Stomach smooth muscle (tissue), 2 donors: ENCODE data around the gene ABCD1.

Experiments used
- H3K27ac ChIP-seq: one replicate; pipeline ENCODE4 v1.7.0; 2013; ENCODE audit warnings: mild to moderate bottlenecking, low read length, inconsistent platforms
- H3K27me3 ChIP-seq, 2 donors: one replicate each; pipeline ENCODE4 v1.7.0; 2013; ENCODE audit warnings: low read length in 2 of 2; ENCODE audit not compliant: insufficient read depth in 2 of 2, control insufficient read depth in 1 of 2
- H3K36me3 ChIP-seq, 2 donors: one replicate each; pipeline ENCODE4 v1.7.0; 2013; ENCODE audit warnings: low read length in 2 of 2; ENCODE audit not compliant: control insufficient read depth in 2 of 2, insufficient read depth in 2 of 2
- H3K4me1 ChIP-seq: one replicate; pipeline ENCODE4 v1.7.0; 2013; ENCODE audit warnings: low read length; ENCODE audit not compliant: control insufficient read depth, insufficient read depth
- H3K4me3 ChIP-seq, 2 donors: one replicate each; pipeline ENCODE4 v1.7.0; 2013; ENCODE audit warnings: low read length in 2 of 2
- H3K9ac ChIP-seq, 2 donors: one replicate each; pipeline ENCODE4 v1.7.0; 2013; ENCODE audit warnings: low read length in 2 of 2, mild to moderate bottlenecking in 1 of 2
- H3K9me3 ChIP-seq, 2 donors: one replicate each; pipeline ENCODE4 v1.7.0; 2013; ENCODE audit warnings: low read length in 2 of 2; ENCODE audit not compliant: control insufficient read depth in 2 of 2
- donor health status: healthy.
- donor health status: Pancreatic carcinoma.

The ABCD1 gene

GRCh38 chrX:153717445-153717844 lies 7.2 kb upstream of the ABCD1 start:
- H3K4me3 ChIP-seq, result no peak overlapping the region
- H3K9ac ChIP-seq, result no peak overlapping the region
- H3K4me1 ChIP-seq, result peaks cover under 1% of the 10 kb centered on the region
- no peak overlapping the region for H3K27ac ChIP-seq
- H3K9me3 ChIP-seq, result no peaks in the 10 kb centered on the region
- peaks cover 0 to 7% of the 10 kb centered on the region in 2 donors for H3K27me3 ChIP-seq
- peaks cover 30 to 36% of the 10 kb centered on the region in 2 donors for H3K36me3 ChIP-seq

- Histone ChIP-seq H3K27ac (no peak overlapping the region), H3K9me3 (no peaks in the 10 kb centered on the region), H3K4me3 (no peak overlapping the region), H3K27me3 (peaks cover 0 to 11% of the 10 kb centered on the region in 2 donors), H3K4me1 (peaks cover 13% of the 10 kb centered on the region), H3K36me3 (peaks cover 30 to 36% of the 10 kb centered on the region in 2 donors), H3K9ac (no peak overlapping the region)
These were observed 5.4 kb upstream of the ABCD1 start for GRCh38 chrX:153719238-153719637.

GRCh38 chrX:153719701-153720100 lies 5.0 kb upstream of the ABCD1 start:
- H3K27ac ChIP-seq, result no peak overlapping the region
- H3K36me3 ChIP-seq, result peaks cover 27 to 33% of the 10 kb centered on the region in 2 donors
- H3K4me3 ChIP-seq, result no peak overlapping the region
- H3K9ac ChIP-seq, result no peak overlapping the region
- peaks cover 0 to 11% of the 10 kb centered on the region in 2 donors for H3K27me3 ChIP-seq
- no peaks in the 10 kb centered on the region for H3K9me3 ChIP-seq
- peaks cover 13% of the 10 kb centered on the region for H3K4me1 ChIP-seq

GRCh38 chrX:153722704-153723350 lies 1.8 kb upstream of the ABCD1 start:
- Histone ChIP-seq H3K27me3 (peaks cover 0 to 10% of the 10 kb centered on the region in 2 donors), H3K4me1 (peaks cover 44% of the 10 kb centered on the region), H3K4me3 (peak overlapping the region; percentile 62 to 74), H3K9me3 (no peaks in the 10 kb centered on the region), H3K9ac (peak overlapping the region; percentile 69 to 74), H3K27ac (peak overlapping the region; percentile 76), H3K36me3 (peaks cover 19% of the 10 kb centered on the region in 2 donors)

GRCh38 chrX:153723351-153724251 lies 1.1 kb upstream of the ABCD1 start:
- peak overlapping the region; percentile 69 to 74 for H3K9ac ChIP-seq
- H3K36me3 ChIP-seq, result peaks cover 15 to 19% of the 10 kb centered on the region in 2 donors
- peaks cover 51% of the 10 kb centered on the region for H3K4me1 ChIP-seq

GRCh38 chrX:153725039-153725831 lies 579 bp downstream of the ABCD1 start:
- peaks cover 0 to 8% of the 10 kb centered on the region in 2 donors for H3K27me3 ChIP-seq
- peaks cover 57% of the 10 kb centered on the region for H3K4me1 ChIP-seq
- H3K9ac ChIP-seq, result peak overlapping the region; percentile 47 to 67

More at GRCh38 chrX:153723351-153724251, 1.1 kb upstream of the ABCD1 start:
- Histone ChIP-seq H3K9me3 (no peaks in the 10 kb centered on the region), H3K27ac (peak overlapping the region; percentile 76), H3K4me3 (peak overlapping the region; percentile 62 to 74), H3K27me3 (peaks cover 0 to 10% of the 10 kb centered on the region in 2 donors)

GRCh38 chrX:153725832-153726285 lies 1.2 kb downstream of the ABCD1 start:
- H3K4me3 ChIP-seq, result peak overlapping the region in 1 of 2 donors; percentile 57
- no peak overlapping the region for H3K9ac ChIP-seq
- no peaks in the 10 kb centered on the region for H3K9me3 ChIP-seq
- H3K27ac ChIP-seq, result peak overlapping the region; percentile 75
- peaks cover 1 to 4% of the 10 kb centered on the region in 2 donors for H3K36me3 ChIP-seq
- peaks cover 57% of the 10 kb centered on the region for H3K4me1 ChIP-seq
- H3K27me3 ChIP-seq, result peaks cover 0 to 8% of the 10 kb centered on the region in 2 donors

More at GRCh38 chrX:153725039-153725831, 579 bp downstream of the ABCD1 start:
- Histone ChIP-seq H3K9me3 (no peaks in the 10 kb centered on the region), H3K36me3 (peaks cover 5 to 7% of the 10 kb centered on the region in 2 donors), H3K4me3 (peak overlapping the region; percentile 36 to 66), H3K27ac (peak overlapping the region; percentile 75)

- Histone ChIP-seq H3K4me3 (peak overlapping the region; percentile 22 to 57), H3K27me3 (peaks cover 0 to 8% of the 10 kb centered on the region in 2 donors), H3K36me3 (peaks cover 0 to 3% of the 10 kb centered on the region in 2 donors), H3K9me3 (peaks cover 0 to 1% of the 10 kb centered on the region in 2 donors), H3K9ac (no peak overlapping the region), H3K27ac (peak overlapping the region; percentile 75), H3K4me1 (peaks cover 57% of the 10 kb centered on the region)
These were observed 1.8 kb downstream of the ABCD1 start for GRCh38 chrX:153726286-153727122.

- Histone ChIP-seq H3K27ac (peak overlapping the region; percentile 75), H3K36me3 (peaks cover 0 to 3% of the 10 kb centered on the region in 2 donors), H3K27me3 (peaks cover 0 to 8% of the 10 kb centered on the region in 2 donors), H3K4me1 (peaks cover 57% of the 10 kb centered on the region), H3K9me3 (peaks cover 0 to 7% of the 10 kb centered on the region in 2 donors), H3K9ac (peak overlapping the region; percentile 29 to 38), H3K4me3 (peak overlapping the region; percentile 22 to 57)
These were observed 2.7 kb downstream of the ABCD1 start for GRCh38 chrX:153727123-153727931.
